Effector memory CD4-positive, alpha-beta T cell (primary cell): ENCODE data around the gene KAT14.
"Not testable (repeated sequence)": the region's sequence is repeated elsewhere in the genome, so short reads cannot be mapped to it uniquely, and the experiment has no call there.

Experiments
- DNase-seq, 3 donors: peaks; one replicate each; pipeline ENCODE4 v3.0.0-alpha.2; 2020
- H3K27ac ChIP-seq: 2 replicates; pipeline ENCODE4 v1.7.0; 2013; ENCODE audit warnings: mild to moderate bottlenecking, low read length, moderate library complexity; ENCODE audit not compliant: insufficient read depth, poor library complexity, severe bottlenecking
- H3K27me3 ChIP-seq: replicated peaks from 2 replicates; pipeline ENCODE4 v1.7.0; 2013; ENCODE audit warnings: mild to moderate bottlenecking, low read length; ENCODE audit not compliant: insufficient read depth, control insufficient read depth, poor library complexity, severe bottlenecking
- H3K36me3 ChIP-seq: 2 replicates; pipeline ENCODE4 v1.7.0; 2013; ENCODE audit warnings: mild to moderate bottlenecking, low read length, moderate library complexity; ENCODE audit not compliant: control insufficient read depth, insufficient read depth
- H3K4me1 ChIP-seq: 2 replicates; pipeline ENCODE4 v1.7.0; 2013; ENCODE audit warnings: low read length, mild to moderate bottlenecking; ENCODE audit not compliant: control insufficient read depth, insufficient read depth, poor library complexity, severe bottlenecking
- H3K4me3 ChIP-seq: 2 replicates; pipeline ENCODE4 v1.7.0; 2013; ENCODE audit warnings: low read length, low read depth, mild to moderate bottlenecking; ENCODE audit not compliant: insufficient read depth, poor library complexity, severe bottlenecking
- H3K9me3 ChIP-seq: 2 replicates; pipeline ENCODE4 v1.7.0; 2013; ENCODE audit warnings: mild to moderate bottlenecking, low read length, moderate library complexity; ENCODE audit not compliant: control insufficient read depth

KAT14 gene

DNA sequence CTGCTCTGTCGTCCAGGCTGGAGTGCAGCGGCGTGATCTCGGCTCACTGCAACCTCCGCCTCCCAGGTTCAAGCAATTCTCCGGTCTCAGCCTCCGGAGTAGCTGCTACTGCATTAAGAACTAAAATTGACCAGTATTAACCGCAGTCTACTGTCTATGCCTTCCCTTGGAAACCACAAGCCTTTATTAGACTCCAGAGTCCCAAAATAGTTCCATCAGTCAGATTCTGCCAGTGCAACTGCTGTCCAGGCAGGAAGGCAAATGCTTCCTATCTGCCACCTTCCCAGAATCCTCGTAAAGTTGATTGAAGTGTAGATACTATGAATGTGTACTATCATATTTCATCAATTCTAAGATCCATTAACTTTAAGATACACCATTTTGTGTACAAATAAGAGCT, 16.7 kb downstream of the KAT14 start:
- no peak overlapping the region for H3K4me3 ChIP-seq
- no peak overlapping the region for H3K27ac ChIP-seq
- H3K4me1 ChIP-seq = no peaks in the 10 kb centered on the region
- DNase-seq = no peak
- H3K9me3 ChIP-seq = no peaks in the 10 kb centered on the region
- H3K27me3 ChIP-seq = no peaks in the 10 kb centered on the region
- peaks cover 20% of the 10 kb centered on the region for H3K36me3 ChIP-seq

DNA sequence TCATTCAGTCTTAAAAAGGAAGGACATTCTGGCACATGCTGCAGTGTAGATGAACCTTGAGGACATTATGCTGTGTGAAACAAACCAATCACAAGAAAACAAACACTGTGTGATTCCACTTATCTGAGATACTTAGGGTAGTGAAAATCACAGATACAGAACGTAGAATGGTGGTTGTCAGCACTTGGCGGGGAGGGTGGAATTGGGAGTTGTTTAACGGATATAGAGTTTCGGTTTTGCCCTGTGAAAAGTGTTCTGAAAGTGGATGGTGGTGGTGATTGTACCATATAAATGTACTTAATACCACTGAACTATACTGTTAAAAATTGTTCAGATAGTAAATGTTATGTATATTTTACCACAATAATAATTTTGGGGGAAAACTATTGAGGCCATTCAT, 18.4 kb downstream of the KAT14 start:
- H3K4me3 ChIP-seq = no peak overlapping the region
- DNase-seq = no peak
- no peaks in the 10 kb centered on the region for H3K4me1 ChIP-seq
- H3K27ac ChIP-seq = no peak overlapping the region
- H3K9me3 ChIP-seq = no peaks in the 10 kb centered on the region
- no peaks in the 10 kb centered on the region for H3K27me3 ChIP-seq
- H3K36me3 ChIP-seq = peaks cover 23% of the 10 kb centered on the region

DNA sequence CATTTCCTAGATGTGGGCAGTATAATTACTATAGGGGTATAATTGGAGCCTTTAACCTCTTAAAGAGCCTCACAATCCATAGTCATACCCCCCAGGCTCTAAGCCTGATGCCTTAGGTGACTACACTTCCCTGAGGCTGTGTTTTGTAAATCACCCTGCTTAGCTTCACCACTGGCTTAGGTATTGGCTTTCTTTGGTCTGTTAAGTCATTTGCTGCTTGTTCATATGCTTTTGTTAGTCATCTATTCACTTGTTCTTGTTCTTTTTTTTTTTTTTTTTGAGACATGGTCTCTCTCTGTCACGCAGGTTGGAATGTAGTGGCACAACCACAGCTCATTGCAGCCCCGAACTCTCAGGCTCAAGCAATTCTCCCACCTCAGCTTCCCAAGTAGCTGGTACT, 26.7 kb downstream of the KAT14 start:
- no peak overlapping the region for H3K4me3 ChIP-seq
- no peaks in the 10 kb centered on the region for H3K27me3 ChIP-seq
- H3K27ac ChIP-seq = no peak overlapping the region
- H3K9me3 ChIP-seq = no peaks in the 10 kb centered on the region
- peaks cover 12% of the 10 kb centered on the region for H3K4me1 ChIP-seq
- no peak for DNase-seq
- H3K36me3 ChIP-seq = peaks cover 20% of the 10 kb centered on the region

DNA sequence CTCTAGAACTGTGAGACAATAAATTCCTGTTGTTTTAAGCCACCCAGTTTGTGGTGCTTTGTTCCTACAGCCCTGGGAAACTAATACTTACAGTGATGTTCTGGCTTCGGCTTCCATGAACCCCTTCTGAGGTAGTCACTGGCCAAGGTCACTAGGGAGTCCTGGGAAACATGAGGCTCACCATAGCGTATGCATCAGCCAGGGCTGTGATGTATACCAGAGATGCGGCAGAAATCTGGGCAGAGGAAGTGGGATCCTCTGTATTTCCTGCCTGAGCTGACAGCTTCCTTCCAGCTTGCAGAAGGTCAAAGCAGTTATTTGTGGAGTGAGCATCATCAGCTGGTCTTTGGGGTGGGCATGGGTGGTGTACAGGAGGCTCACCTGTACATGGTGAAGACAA, 27.9 kb downstream of the KAT14 start:
- no peak overlapping the region for H3K27ac ChIP-seq
- DNase-seq = no peak

DNA sequence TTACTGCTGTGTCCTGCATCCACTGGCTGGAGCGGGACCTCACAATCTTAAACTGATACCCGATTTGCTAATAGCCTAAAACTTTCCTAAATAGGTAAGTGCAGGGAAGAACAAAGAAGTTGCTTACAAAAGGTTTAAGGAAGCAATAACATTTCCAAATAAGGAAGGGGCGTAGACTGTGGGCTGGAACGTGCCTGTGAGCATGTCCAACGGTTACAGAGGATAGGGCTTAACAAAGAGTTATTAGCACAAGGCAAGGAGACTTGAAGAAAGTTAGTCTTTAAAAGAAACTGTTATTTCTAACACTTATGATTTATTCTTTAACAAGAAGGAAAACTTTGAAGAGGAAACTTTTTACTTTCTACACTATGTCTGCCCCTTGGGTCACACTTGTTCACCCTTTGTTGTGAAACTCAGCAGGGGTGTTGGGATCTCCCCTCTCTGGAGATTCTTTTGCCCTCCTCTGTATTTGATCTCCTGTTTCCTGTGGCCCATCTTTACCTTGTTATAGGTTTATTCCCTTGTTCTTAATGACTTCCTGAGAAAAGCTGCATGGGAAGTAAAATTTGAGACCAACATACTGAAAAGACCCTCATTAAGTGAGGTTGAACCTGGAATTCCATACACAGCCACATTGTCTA, 28.7 kb downstream of the KAT14 start:
- Histone ChIP-seq H3K27ac (no peak overlapping the region), H3K27me3 (no peaks in the 10 kb centered on the region), H3K4me1 (peaks cover 12% of the 10 kb centered on the region), H3K4me3 (no peak overlapping the region), H3K9me3 (no peaks in the 10 kb centered on the region), H3K36me3 (peaks cover 24% of the 10 kb centered on the region)
- no peak for DNase-seq

More for the DNA sequence above, 27.9 kb downstream of the KAT14 start:
- Histone ChIP-seq H3K4me3 (no peak overlapping the region), H3K27me3 (no peaks in the 10 kb centered on the region), H3K4me1 (peaks cover 12% of the 10 kb centered on the region), H3K36me3 (peaks cover 20% of the 10 kb centered on the region), H3K9me3 (no peaks in the 10 kb centered on the region)

DNA sequence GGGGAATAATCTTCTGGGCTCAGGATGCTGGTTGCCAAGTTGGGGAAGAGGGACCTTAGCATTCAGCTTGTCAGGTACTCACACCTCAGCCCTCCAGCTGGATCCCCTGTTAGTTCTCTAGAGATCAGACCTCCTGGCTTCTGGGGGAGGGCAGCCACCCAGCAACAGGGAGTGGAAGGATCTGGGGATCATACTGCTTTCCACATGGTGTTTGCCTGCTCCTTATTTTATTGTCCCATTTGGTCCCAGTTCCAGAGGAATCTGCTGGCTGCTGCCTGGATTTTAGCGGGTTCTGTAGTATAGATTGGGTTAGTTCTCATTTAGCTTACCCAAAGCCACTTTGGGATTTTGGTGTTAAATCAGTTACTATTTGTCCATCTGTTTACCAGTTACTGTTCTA, 29.3 kb downstream of the KAT14 start:
- H3K27ac ChIP-seq = no peak overlapping the region
- no peak for DNase-seq
- no peak overlapping the region for H3K4me3 ChIP-seq
- peaks cover 12% of the 10 kb centered on the region for H3K4me1 ChIP-seq
- H3K36me3 ChIP-seq = peaks cover 21% of the 10 kb centered on the region
- H3K27me3 ChIP-seq = no peaks in the 10 kb centered on the region
- H3K9me3 ChIP-seq = no peaks in the 10 kb centered on the region

DNA sequence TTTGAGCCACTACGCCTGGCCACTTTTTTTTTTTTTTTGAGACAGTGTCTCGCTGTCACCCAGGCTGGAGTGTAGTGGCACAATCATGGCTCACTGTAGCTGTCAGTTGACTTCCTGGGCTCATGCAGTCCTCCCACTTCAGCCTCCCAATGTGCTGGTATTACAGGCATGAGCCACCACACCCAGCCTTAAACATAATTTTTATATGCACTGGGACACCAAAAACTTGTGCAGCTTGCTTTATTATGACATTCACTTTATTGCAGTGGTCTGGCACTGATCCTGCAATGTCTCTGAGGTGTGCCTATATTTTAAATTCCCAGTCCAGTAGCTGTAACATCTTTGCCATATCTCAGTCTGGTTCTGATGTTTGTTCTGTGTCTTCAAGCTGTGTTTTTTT, 34.7 kb downstream of the KAT14 start:
- Histone ChIP-seq H3K27ac (no peak overlapping the region), H3K36me3 (peaks cover 19% of the 10 kb centered on the region), H3K4me1 (no peaks in the 10 kb centered on the region), H3K27me3 (no peaks in the 10 kb centered on the region), H3K9me3 (no peaks in the 10 kb centered on the region), H3K4me3 (no peak overlapping the region)
- no peak for DNase-seq

DNA sequence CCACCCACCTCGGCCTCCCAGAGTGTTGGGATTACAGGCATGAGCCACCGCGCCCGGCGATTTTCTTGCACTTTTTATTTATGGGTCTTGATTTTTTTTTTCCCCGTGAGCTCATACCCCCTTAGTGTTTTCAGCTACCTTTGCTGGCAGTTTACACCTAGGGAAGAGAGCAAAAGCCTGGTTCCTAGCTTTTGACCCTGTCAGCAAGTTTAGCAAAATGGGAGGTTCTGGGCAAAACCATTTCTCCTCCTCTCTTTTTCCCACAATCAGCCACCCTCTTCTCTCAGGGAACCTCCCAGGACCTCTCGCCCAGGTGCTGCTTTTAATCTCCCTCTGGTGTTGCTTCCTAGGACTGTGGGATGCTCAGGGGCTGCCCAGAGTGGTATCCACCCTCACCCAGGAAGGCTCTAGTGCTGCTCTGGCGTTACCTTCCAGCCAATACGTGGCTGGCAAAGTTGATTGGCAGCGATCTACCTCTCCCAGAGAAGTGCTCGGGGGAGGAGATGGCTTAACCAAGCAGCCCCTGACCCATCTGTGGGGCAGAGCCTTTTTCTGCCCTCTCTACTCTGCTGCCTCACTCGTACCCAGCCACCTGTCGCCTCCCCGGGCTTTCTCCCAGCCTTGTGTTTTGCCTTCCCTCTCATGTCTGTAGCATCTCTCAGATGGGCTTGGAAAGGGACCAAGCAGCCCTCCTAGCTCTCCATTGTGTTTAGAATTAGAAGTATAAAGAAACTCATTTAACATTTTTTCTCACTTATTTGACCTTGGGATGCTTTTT, 37.4 kb downstream of the KAT14 start:
- no peaks in the 10 kb centered on the region for H3K27me3 ChIP-seq
- H3K4me1 ChIP-seq = no peaks in the 10 kb centered on the region
- H3K27ac ChIP-seq = no peak overlapping the region
- no peaks in the 10 kb centered on the region for H3K9me3 ChIP-seq
- no peak overlapping the region for H3K4me3 ChIP-seq
- no peak for DNase-seq
- peaks cover 11% of the 10 kb centered on the region for H3K36me3 ChIP-seq

DNA sequence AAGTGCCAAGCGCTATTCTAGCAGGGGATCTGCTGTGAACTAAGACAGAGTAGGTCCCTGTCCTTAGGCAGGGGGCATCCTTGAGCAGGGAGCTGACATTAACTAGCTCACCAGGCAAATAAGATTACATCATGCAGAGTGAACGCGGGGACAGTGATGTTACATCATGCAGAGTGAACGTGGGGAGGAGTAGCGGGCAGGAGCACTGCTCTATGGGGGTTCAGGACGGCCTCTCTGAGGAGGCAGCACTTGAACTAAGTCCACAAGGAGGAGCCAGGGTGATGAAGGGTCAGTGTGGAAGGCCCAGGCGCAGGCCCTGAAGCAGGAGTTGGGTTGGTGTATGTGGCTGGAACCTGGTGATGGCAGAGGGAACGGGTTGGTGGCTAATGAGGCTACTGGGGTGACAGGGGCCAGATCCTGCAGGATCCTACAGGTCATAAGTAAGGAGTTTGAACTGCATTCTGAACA, 38.7 kb downstream of the KAT14 start:
- H3K36me3 ChIP-seq = peaks cover 7% of the 10 kb centered on the region
- H3K27ac ChIP-seq = no peak overlapping the region
- no peak overlapping the region for H3K4me3 ChIP-seq
- H3K4me1 ChIP-seq = no peaks in the 10 kb centered on the region
- DNase-seq = no peak
- no peaks in the 10 kb centered on the region for H3K9me3 ChIP-seq
- H3K27me3 ChIP-seq = no peaks in the 10 kb centered on the region

DNA sequence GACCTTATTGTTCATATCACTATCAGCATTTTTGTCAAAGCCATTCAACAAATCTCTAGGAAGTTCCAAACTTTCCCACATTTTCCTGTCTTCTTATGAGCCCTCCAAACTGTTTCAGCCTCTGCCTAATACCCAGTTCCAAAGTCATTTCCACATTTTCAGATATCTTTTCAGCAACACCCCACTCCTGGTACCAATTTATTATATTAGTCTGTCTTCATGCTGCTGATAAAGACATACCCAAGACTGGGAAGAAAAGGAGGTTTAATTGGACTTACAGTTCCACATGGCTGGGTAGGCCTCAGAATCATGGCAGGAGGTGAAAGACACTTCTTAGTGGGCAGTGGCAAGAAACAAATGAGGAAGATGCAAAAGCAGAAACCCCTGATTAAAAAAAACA, 42.7 kb downstream of the KAT14 start:
- not testable (repeated sequence) for H3K4me1 ChIP-seq, H3K9me3 ChIP-seq, DNase-seq, H3K27ac ChIP-seq, H3K27me3 ChIP-seq, H3K4me3 ChIP-seq
- H3K36me3 ChIP-seq = peaks cover 27% of the 10 kb centered on the region
